ENCODE measurements around the gene HSPA12A. TPM values are rescaled to one million over a fixed set of nuclear protein-coding genes. Genes with fewer than 3 reads are reported as not detected.
A peak's percentile ranks its signal among the peaks of the same experiment; 100 is the strongest.

The HSPA12A gene
- polyA plus RNA-seq, 2 of the 4 experiments (the other 2 are of a cell fraction) = 16.9 to 17.0 TPM

GRCh38 chr10:116630020-116630419 lies 112.3 kb downstream of the HSPA12A start:
- Histone ChIP-seq H3K27ac (no peak overlapping the region), H3K9me3 (no peaks in the 10 kb centered on the region), H3K4me3 (no peak overlapping the region), H3K4me2 (no peak overlapping the region), H3K4me1 (0 out of 3 replicates have a peak, but pooled peaks cover 3% of the 10 kb centered on the region)
- 32% methylated on average over 2 of the region's 2 CpGs for WGBS (ENCODE audit: missing lambda C conversion rate)
- no peak for TF ChIP-seq CHD4 (IDR thresholded peaks at IDR 0.05; ENCODE audit: borderline replicate concordance)
- TF ChIP-seq ZSCAN20 (CRISPR knock-in tag; IDR thresholded peaks at IDR 0.05) = no peak
- no peak for TF ChIP-seq RAD21 (conservative IDR thresholded peaks at IDR 0.05 in 1 of 2, IDR thresholded peaks at IDR 0.05 in 1 of 2)
- TF ChIP-seq RFX5 (IDR thresholded peaks at IDR 0.05) = no peak
- FAIRE-seq (no peak), ATAC-seq (no peak), DNase-seq (ENCODE audit: low read depth in 1 of 2, low spot score in 1 of 2) (no peak)
- ChIA-PET CTCF (interaction anchor here (0.8 to 7.9 kb wide), 2 partner anchors 158 to 545 kb away, joined by 5 to 89 read pairs; no protein-coding TSS in a partner anchor), POLR2A (no interaction called here)

- 71% methylated on average over 4 of the region's 4 CpGs for WGBS (ENCODE audit: missing lambda C conversion rate)
- no peak for TF ChIP-seq NFE2L2 (conservative IDR thresholded peaks at IDR 0.05; ENCODE audit: low read length)
- no peak for TF ChIP-seq SREBF2 (IDR thresholded peaks at IDR 0.05)
- TF ChIP-seq CHD2 (IDR thresholded peaks at IDR 0.05; ENCODE audit: low read length, partially characterized antibody) = no peak
- no peak for TF ChIP-seq ZFP36 (IDR thresholded peaks at IDR 0.05; ENCODE audit: borderline replicate concordance, partially characterized antibody)
- TF ChIP-seq EHMT2 (IDR thresholded peaks at IDR 0.05; ENCODE audit: low read depth) = no peak
- no peak for TF ChIP-seq RARB (CRISPR knock-in tag; IDR thresholded peaks at IDR 0.05)
- TF ChIP-seq ZSCAN20 (CRISPR knock-in tag; IDR thresholded peaks at IDR 0.05) = no peak
- TF ChIP-seq PHF8 (IDR thresholded peaks at IDR 0.05; ENCODE audit: borderline replicate concordance, low read depth) = no peak
- TF ChIP-seq POLR2AphosphoS2 (conservative IDR thresholded peaks at IDR 0.05; ENCODE audit: low read length) = no peak
- TF ChIP-seq REST (IDR thresholded peaks at IDR 0.05) = no peak
- TF ChIP-seq TFCP2L1 (CRISPR knock-in tag; IDR thresholded peaks at IDR 0.05) = no peak
- TF ChIP-seq HOXB13 (CRISPR knock-in tag; IDR thresholded peaks at IDR 0.05; ENCODE audit: low read depth) = no peak
- DNase-seq (ENCODE audit: low read depth in 1 of 2, low spot score in 1 of 2) = no peak
- Histone ChIP-seq H3K27ac (no peak overlapping the region), H3K4me1 (0 out of 3 replicates have a peak, but pooled peaks cover under 1% of the 10 kb centered on the region), H3K4me3 (no peak overlapping the region), H3K4me2 (no peak overlapping the region), H3K9me3 (no peaks in the 10 kb centered on the region)
- CTCF ChIA-PET = interaction anchor here (0.6 to 7.9 kb wide), 3 partner anchors 156 to 545 kb away, joined by 3 to 89 read pairs (median 3); no protein-coding TSS in a partner anchor
- ATAC-seq = no peak
- POLR2A ChIA-PET = interaction anchor here (0.7 kb wide), 1 partner anchor 13 kb away, joined by 7 read pairs; no protein-coding TSS in a partner anchor
- no peak for FAIRE-seq
These were observed 113.0 kb downstream of the HSPA12A start for GRCh38 chr10:116629340-116629739.

GRCh38 chr10:116627386-116627933 lies 114.9 kb downstream of the HSPA12A start:
- H3K27ac ChIP-seq = peak overlapping the region; percentile 58 to 74; a peak in 4 of 6 replicates
- peak overlapping the region; percentile 56 for H3K4me3 ChIP-seq
- ATAC-seq (peak; percentile 92 to 97), FAIRE-seq (no peak), DNase-seq (ENCODE audit: low read depth in 1 of 2, low spot score in 1 of 2) (peak; percentile 44 to 48)
- 39% methylated on average over 12 of the region's 49 CpGs for WGBS (ENCODE audit: missing lambda C conversion rate)
- peak overlapping the region; percentile 96 for H3K4me2 ChIP-seq
- TF ChIP-seq CTCF (IDR thresholded peaks at IDR 0.05) (peak; percentile 52), BCL3 (IDR thresholded peaks at IDR 0.05) (no peak), ZFP36 (IDR thresholded peaks at IDR 0.05; ENCODE audit: borderline replicate concordance, partially characterized antibody) (no peak), ZNF302 (CRISPR knock-in tag; IDR thresholded peaks at IDR 0.05) (no peak), FOSL2 (IDR thresholded peaks at IDR 0.05) (no peak), FOSL2 (CRISPR knock-in tag; IDR thresholded peaks at IDR 0.05) (no peak), CBX2 (IDR thresholded peaks at IDR 0.05; ENCODE audit: borderline replicate concordance, low read depth) (no peak), SMC3 (IDR thresholded peaks at IDR 0.05) (peak; percentile 15; the same call in 1 of the 3 replicates), MAX (IDR thresholded peaks at IDR 0.05) (no peak), RAD21 (conservative IDR thresholded peaks at IDR 0.05 in 1 of 2, IDR thresholded peaks at IDR 0.05 in 1 of 2) (peak; percentile 47 to 67), HDAC2 (IDR thresholded peaks at IDR 0.05) (no peak), HES2 (IDR thresholded peaks at IDR 0.05) (no peak)
- ChIA-PET POLR2A (interaction anchor here (0.5 kb wide), 1 partner anchor 35 kb away, joined by 5 read pairs; no protein-coding TSS in a partner anchor), CTCF (interaction anchor here (0.6 to 7.9 kb wide), 32 partner anchors 9 to 733 kb away, joined by 3 to 89 read pairs (median 4); no protein-coding TSS in a partner anchor)
- H3K4me1 ChIP-seq = no peaks in the 10 kb centered on the region
- no peaks in the 10 kb centered on the region for H3K9me3 ChIP-seq
